Body of pancreas (tissue), 4 donors: Measurements from ENCODE around the gene OXGR1. TPM values are rescaled to one million over a fixed set of nuclear protein-coding genes. Genes with fewer than 3 reads are reported as not detected.
"Not testable (repeated sequence)": the region's sequence is repeated elsewhere in the genome, so short reads cannot be mapped to it uniquely, and the experiment has no call there.

ENCODE experiments used
- ATAC-seq: fragments of 150-250 bp; one replicate; pipeline ENCODE4 v1.9.1; 2016
- DNase-seq, 4 donors: peaks; one replicate each; pipeline ENCODE4 v3.0.0-alpha.2; 2019
- H3K27ac ChIP-seq, 4 donors: fragments of 200-600 bp; sonication (generic); 1 replicate in 3 of 4; 2 replicates in 1 of 4; pipeline versions ENCODE4 v1.5.1 to v1.6.1; 2016 to 2019; ENCODE audit warnings: mild to moderate bottlenecking in 1 of 4, mixed read lengths in 1 of 4, moderate library complexity in 1 of 4
- H3K27me3 ChIP-seq, 2 donors: fragments of 200-600 bp; sonication (generic); one replicate each; pipeline ENCODE4 v1.6.0; 2016; ENCODE audit warnings: mild to moderate bottlenecking in 1 of 2
- H3K36me3 ChIP-seq, 2 donors: fragments of 200-600 bp; sonication (generic); replicated peaks in 1 of 2; 2 replicates each; pipeline ENCODE4 v1.5.1; 2016; ENCODE audit warnings: low read depth in 2 of 2; ENCODE audit not compliant: insufficient read depth in 1 of 2
- H3K4me1 ChIP-seq: fragments of 200-600 bp; sonication (generic); one replicate; pipeline ENCODE4 v1.6.0; 2016
- H3K4me3 ChIP-seq, 2 donors: fragments of 200-600 bp; sonication (generic); 1 replicate in 1 of 2; 2 replicates in 1 of 2; pipeline ENCODE4 v1.5.1; 2016 to 2019
- H3K9me3 ChIP-seq, 3 donors: fragments of 200-600 bp; sonication (generic); 1 replicate in 2 of 3; 2 replicates in 1 of 3; pipeline ENCODE4 v1.5.1; 2016
- POLR2A ChIP-seq, 3 donors: fragments of 450-650 bp; IDR thresholded peaks; one replicate each; pipeline ENCODE4 v1.6.1; 2016; ENCODE audit warnings: antibody characterized with exemption in 3 of 3, mild to moderate bottlenecking in 2 of 3
- WGBS, 2 donors: methylation state at CpG; one replicate each; pipeline ENCODE4 v1.1.5; 2017; 5-methylcytosine and 5-hydroxymethylcytosine counted together
- intact Hi-C: fragments of 100-400 bp; cut with DNase I; formaldehyde crosslinking; loops from one replicate; pipeline ENCODE4 v1.15.1; 2023
- total RNA-seq, 2 donors: library from RNA; depleted of rRNA; stranded (reverse); fragments of >200 nt; gene quantifications; one replicate each; pipeline ENCODE4 v1.1.0, GENCODE V29; 2016
- TF ChIP-seq, protein P1 (sequence below), 7 experiments: fragments of 450-650 bp in 4 of 7; fragments of 200-600 bp in 3 of 7; sonication (generic) in 3 of 7; IDR thresholded peaks; one replicate each; pipeline ENCODE4 v1.5.1; 2016 to 2019; ENCODE audit warnings: antibody characterized with exemption in 7 of 7

OXGR1 gene
- total RNA-seq, 2 donors from 2014 or later: 0.52 TPM; not detected in 1

DNA sequence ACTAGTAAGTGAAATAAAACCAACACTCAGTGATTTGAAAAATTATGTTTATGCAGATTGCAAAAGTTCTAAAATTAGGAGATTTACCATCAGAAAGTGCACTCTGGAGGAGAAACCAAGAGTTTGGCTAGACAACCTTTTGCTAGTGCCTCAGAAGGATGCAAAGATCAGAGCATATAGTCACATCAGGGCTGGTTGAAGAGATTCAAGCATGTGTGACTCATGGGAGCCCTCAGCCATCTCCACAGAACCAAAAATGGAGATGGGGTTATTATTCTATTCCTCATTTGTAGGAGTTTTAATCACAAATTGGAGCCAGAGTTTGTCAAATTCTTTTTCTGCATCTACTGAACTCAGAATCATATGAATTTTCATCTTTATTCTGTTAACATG, 32.9 kb upstream of the OXGR1 start:
- Histone ChIP-seq H3K9me3 (no peaks in the 10 kb centered on the region), H3K4me1 (peaks cover 3% of the 10 kb centered on the region), H3K4me3 (no peak overlapping the region), H3K27me3 (no peaks in the 10 kb centered on the region), H3K36me3 (no peaks in the 10 kb centered on the region), H3K27ac (no peak overlapping the region)
- DNase-seq (no peak), ATAC-seq (no peak)
- intact Hi-C loops: no loop called here
- TF ChIP-seq POLR2A (IDR thresholded peaks at IDR 0.05): no peak
- TF ChIP-seq, protein P1, sequence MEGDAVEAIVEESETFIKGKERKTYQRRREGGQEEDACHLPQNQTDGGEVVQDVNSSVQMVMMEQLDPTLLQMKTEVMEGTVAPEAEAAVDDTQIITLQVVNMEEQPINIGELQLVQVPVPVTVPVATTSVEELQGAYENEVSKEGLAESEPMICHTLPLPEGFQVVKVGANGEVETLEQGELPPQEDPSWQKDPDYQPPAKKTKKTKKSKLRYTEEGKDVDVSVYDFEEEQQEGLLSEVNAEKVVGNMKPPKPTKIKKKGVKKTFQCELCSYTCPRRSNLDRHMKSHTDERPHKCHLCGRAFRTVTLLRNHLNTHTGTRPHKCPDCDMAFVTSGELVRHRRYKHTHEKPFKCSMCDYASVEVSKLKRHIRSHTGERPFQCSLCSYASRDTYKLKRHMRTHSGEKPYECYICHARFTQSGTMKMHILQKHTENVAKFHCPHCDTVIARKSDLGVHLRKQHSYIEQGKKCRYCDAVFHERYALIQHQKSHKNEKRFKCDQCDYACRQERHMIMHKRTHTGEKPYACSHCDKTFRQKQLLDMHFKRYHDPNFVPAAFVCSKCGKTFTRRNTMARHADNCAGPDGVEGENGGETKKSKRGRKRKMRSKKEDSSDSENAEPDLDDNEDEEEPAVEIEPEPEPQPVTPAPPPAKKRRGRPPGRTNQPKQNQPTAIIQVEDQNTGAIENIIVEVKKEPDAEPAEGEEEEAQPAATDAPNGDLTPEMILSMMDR (IDR thresholded peaks at IDR 0.05): no peak

DNA sequence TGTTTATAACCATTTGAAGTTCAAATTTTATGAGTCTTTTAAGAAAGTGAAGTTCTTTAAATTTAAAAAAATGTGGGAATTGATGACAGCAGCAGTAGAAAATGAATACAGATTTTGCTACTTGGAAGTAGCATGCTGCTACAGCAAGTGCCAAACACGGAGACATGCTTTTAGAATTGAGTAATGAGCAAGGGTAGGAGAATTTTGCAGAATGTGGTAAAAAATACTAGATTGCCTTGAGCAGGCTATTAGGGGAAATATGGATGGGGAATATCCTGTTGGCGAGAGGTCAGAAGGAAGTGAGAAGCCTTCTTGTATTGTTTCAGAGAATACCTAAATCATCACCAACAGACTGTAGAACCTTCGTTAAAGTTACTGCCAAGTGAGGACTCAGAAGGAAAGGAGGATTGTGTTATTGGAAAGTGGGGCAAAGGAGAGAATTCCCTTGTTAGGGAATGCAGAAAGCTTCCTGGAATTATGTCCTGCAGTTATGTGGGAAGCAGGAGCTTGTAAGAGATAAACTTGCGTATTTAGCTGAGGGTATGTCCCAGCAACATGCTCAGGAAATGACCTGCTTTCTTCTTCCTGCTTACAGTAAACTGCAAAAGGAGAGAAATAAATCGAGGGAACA, 32.4 kb upstream of the OXGR1 start:
- DNase-seq (no peak), ATAC-seq (no peak)
- Histone ChIP-seq H3K4me1 (peaks cover 3% of the 10 kb centered on the region), H3K27me3 (no peaks in the 10 kb centered on the region), H3K4me3 (no peak overlapping the region), H3K9me3 (no peaks in the 10 kb centered on the region), H3K36me3 (no peaks in the 10 kb centered on the region), H3K27ac (no peak overlapping the region)
- WGBS, 2 donors: 46 to 54% methylated on average over 5 of the region's 5 CpGs
- TF ChIP-seq, protein P1 (IDR thresholded peaks at IDR 0.05): no peak
- TF ChIP-seq POLR2A (IDR thresholded peaks at IDR 0.05): no peak
- intact Hi-C loops: no loop called here

DNA sequence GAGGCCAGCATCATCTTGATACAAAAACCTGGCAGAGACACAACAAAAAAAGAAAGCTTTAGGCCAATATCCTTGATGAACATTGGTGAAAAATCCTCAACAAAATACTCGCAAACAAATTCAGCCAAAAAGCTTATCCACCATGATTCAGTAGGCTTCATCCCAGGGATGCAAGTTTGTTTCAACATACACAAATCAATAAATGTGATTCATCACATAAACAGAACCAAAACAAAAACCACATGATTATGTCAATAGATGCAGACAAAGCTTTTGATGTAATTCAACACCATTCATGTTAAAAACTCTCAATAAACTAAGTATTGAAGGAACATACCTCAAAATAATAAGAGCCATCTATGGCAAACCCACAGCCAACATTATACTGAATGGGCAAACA, 29.5 kb upstream of the OXGR1 start:
- intact Hi-C loops, H3K4me3 ChIP-seq, H3K4me1 ChIP-seq, H3K36me3 ChIP-seq, H3K27ac ChIP-seq, ATAC-seq, H3K9me3 ChIP-seq, DNase-seq, H3K27me3 ChIP-seq: not testable (repeated sequence)
- WGBS, 2 donors: 91 to 92% methylated on average over 1 of the region's 1 CpG

DNA sequence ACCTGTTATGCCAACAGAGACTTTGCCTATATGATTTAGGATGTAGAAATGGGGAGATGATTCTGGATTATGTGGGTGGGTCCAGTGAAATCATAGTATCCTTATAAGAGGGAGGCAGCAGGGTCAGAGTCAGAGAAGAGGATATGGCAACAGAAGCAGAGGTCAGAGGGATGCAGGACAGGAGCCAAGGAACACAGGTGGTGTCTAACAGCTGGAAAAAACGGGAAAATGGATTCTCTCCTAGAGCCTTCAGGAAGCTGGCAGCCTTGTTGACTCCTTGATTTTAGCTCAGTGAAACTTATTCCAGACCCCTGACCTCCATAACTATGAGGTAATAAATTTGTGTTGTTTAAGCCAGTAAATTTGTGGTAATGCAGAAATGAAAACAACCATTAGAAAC, 28.8 kb upstream of the OXGR1 start:
- WGBS, 2 donors: 26 to 50% methylated on average over 1 of the region's 1 CpG
- intact Hi-C loops: no loop called here
- TF ChIP-seq POLR2A (IDR thresholded peaks at IDR 0.05): no peak
- TF ChIP-seq, protein P1 (IDR thresholded peaks at IDR 0.05): no peak
- no peak for DNase-seq
- Histone ChIP-seq H3K9me3 (no peaks in the 10 kb centered on the region), H3K27ac (no peak overlapping the region), H3K4me1 (no peaks in the 10 kb centered on the region), H3K36me3 (no peaks in the 10 kb centered on the region), H3K27me3 (no peaks in the 10 kb centered on the region), H3K4me3 (no peak overlapping the region)
- no peak for ATAC-seq

DNA sequence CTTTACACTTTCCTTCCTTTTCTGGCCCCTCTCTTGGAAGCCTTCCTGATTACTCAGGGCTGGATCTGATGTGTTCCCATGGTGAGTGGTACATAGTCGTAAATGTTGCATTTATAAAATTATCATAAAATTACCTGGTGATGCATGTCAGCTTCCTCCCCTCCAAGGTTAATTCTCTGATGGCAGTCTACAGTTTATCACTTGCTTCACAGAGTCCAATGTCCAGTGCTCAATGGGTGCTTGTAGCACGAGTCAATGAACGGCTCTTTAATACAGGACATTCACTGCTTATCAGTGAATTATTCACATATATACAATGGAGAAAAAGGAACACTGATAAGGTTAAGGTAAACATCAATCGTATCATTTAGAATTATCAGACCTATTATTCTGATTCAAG, 27.0 kb upstream of the OXGR1 start:
- TF ChIP-seq, protein P1 (IDR thresholded peaks at IDR 0.05): no peak
- TF ChIP-seq POLR2A (IDR thresholded peaks at IDR 0.05): no peak
- DNase-seq (no peak), ATAC-seq (no peak)
- whole genome bisulfite sequencing, 2 donors: 20 to 25% methylated on average over 4 of the region's 4 CpGs
- H3K9me3 ChIP-seq: no peaks in the 10 kb centered on the region
- no peaks in the 10 kb centered on the region for H3K27me3 ChIP-seq
- intact Hi-C loops: no loop called here
- H3K4me1 ChIP-seq: no peaks in the 10 kb centered on the region
- H3K27ac ChIP-seq: no peak overlapping the region
- no peaks in the 10 kb centered on the region for H3K36me3 ChIP-seq
- no peak overlapping the region for H3K4me3 ChIP-seq
